Measurements from ENCODE around the gene MINAR2.

MINAR2 gene

DNA sequence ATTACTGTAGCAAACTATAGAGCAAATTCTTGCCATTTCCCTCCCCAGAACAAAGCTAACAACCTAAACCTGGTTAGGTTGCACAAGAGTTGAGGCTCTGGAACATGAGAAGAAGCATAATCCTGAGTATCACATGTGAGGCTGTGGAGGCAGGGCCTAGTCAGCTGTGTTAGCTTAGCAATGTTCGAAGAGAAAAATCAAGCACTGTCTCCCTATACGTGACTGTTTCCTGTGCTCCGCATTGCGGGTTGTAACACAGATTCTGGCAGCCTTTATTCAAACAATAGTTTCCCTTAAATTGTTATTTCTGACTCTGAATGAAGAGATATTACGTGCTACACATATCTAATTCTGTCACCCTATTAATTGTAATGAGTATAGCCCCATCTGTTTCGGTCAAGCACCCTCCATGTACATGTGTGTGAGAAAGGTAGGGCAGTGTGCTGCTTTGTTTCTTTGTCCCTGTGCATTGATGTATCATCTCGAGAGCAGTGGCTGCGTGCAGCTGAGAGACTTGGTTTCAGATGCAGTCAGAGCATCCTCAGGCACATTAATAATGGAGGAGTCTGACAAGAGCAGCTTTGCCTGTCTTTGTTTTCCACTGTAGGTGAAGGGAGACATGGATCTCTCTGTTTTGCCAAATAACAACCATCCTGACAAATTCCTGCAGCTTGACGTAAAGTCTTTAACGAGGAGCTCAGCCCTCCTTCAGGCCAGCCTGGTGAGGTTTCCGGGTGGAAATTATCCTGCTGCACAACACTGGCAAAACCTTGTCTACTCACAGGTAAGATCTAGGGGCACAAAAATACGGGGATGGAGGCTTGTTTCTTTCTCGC lies at the start of gene MINAR2:
TSS of gene MINAR2 (plus strand) at position 523 of the 836 bp plus-strand sequence. CDS start at position 620, 97 bp downstream.
- DNase-seq (ENCODE audit: low read depth in 2 of 2): no peak

DNA sequence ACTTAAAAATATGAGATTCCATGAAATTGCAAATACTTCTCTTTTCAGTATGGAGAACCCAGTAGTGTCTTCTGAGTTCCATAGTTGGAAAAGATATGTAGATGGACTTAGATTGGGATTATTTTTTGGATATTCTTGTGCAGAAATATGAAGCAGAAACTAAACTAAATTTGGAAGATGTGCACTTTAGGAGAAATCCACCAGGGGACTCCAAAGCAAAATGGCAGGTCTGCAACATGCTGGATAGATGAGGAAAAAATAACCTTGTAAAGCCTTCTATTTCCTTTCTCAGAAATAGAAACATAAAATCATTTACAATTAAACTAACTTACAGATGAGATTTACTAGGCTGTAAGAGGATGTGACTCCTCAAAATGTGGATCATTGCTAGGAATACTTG lies 49.2 kb upstream of the MINAR2 start:
- no peak for DNase-seq (ENCODE audit: low read depth in 2 of 2)

DNA sequence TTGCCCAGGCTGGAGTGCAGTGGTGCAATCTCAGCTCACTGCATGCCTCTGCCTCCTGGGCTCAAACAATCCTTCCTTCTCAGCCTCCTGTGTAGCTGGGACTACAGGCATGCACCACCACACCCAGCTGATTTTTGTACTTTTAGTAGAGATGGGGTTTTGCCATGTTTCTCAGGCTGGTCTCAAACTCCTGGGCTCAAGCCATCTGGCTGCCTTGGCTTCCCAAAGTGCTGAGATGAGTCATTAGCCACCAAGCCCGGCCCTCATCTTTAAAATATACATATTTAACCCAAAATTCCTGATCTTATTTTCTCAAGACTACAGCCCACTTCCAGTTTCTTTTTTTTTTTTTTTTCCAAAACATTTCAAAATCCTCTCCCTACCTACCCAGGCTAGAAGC lies 31.7 kb upstream of the MINAR2 start:
- DNase-seq (ENCODE audit: low read depth in 2 of 2): no peak

DNA sequence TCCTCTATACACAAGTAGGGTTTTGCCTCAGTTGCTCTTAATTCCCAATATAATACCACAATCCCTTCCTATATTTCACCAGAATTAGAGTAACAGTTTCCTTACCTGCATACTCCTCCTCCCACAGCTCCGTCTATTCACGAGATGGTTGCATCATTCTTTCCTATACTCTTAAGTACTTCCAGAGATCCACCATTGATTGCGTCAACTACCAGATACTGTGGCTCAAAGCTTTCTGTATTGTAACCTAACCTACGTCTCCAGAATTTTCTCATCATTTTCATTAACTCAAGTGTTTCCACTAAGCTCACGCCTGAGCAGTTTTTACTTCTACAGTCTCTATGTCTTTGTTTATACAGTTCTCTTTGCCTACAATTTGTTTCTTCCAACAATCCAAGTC lies 31.2 kb upstream of the MINAR2 start:
- no peak for DNase-seq (ENCODE audit: low read depth in 2 of 2)

DNA sequence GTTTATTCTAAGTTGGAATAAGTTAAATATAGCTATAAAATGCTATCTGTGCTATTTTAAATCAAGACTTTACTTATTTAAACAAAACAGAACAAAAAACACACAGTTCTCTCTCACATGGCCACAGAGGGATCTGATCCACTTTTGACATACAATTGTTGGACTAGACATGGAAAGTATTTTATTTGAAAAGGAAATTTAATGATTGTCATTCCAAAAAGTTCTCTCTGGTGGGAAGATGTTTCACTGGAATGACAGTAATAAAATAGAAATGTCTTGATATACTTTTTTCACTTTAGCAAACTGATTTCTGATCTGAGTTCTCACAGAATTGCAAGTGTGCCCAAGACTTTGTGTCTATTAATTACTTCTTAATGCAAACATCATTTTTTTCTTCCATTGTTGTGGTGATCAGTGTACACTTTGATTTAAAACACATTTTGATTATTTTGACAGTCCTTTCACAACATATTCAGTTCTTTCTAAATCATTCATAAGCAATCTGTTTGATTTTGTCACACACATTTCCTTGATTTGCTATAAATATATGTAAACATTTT lies 30.1 kb upstream of the MINAR2 start:
- DNase-seq (ENCODE audit: low read depth in 2 of 2): no peak

DNA sequence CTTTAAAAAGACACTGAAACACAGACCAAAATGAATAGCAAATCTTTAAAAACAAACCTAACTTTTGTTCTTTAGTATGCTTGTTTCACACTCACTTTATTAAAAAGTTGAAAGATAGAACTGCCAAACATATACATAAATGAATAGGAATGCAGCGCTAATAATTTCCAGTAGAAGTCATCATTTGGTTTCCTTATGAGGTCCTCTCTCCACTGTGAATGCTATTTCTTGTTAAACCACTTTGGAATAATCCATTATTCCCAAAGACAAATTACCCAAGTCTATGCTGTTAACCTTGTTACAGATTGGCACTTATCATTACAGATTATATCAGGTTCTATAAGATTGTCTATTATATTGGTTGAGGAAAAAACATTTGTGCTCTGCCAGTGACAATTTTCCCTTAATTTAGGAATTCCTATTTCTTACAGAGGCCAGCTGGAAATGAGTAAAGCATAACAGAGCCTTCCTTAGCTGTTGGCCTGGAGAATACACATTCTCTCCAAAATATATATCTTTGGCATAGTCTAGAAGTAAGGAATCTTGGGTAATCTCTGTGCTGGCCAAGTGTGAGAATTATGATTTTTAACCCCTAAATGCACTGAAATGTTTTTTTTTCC lies 29.3 kb upstream of the MINAR2 start:
- DNase-seq (ENCODE audit: low read depth in 2 of 2): no peak

DNA sequence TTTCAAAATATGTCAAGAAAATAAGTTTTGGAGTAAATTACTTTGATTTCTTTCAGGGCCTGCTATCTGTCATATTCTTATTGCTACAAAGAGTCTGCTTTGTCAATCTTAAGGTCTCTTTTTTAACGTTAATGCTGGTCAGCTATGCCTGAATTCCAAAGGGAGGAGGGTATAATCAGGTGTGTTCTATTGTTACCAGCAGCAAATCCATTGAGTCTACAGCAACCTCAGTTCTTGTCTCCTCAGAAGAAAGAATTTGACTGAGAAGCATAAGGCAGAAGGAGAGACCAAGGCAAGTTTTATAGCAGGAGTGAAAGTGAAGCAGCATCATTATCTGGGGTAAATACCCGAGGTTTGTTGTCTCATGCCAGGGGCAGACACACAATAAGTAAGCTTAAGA lies 23.7 kb upstream of the MINAR2 start:
- no peak for DNase-seq (ENCODE audit: low read depth in 2 of 2)

GRCh38 chr5:129724647-129725046 lies 23.2 kb upstream of the MINAR2 start:
- DNase-seq (ENCODE audit: low read depth in 2 of 2): no peak

GRCh38 chr5:129739773-129740172 lies 8.1 kb upstream of the MINAR2 start:
- no peak for DNase-seq (ENCODE audit: low read depth in 2 of 2)

- no peak for DNase-seq (ENCODE audit: low read depth in 2 of 2)
Observed at GRCh38 chr5:129743541-129744187, 4.2 kb upstream of the MINAR2 start.

GRCh38 chr5:129745997-129746396 lies 1.9 kb upstream of the MINAR2 start:
- no peak for DNase-seq (ENCODE audit: low read depth in 2 of 2)

DNA sequence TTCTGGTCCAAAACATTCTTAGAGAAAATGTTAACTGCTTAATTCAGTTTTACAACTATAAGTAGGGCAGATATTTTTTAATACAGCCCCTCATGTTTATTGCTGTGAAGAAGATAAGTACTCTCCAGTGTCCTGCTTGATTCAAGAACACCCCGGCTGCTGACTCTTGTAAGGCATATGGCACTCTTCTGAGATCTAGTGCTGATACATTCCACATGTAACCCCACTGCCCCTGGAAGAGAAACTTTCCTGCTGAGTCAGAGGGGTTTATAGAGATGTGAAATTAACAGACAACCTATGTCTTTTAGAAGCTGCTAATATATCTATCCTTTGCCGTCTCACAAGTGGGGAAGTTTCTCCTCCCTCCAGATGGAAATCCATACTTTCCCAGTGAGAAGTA lies 1.0 kb upstream of the MINAR2 start:
- DNase-seq (ENCODE audit: low read depth in 2 of 2): no peak

DNA sequence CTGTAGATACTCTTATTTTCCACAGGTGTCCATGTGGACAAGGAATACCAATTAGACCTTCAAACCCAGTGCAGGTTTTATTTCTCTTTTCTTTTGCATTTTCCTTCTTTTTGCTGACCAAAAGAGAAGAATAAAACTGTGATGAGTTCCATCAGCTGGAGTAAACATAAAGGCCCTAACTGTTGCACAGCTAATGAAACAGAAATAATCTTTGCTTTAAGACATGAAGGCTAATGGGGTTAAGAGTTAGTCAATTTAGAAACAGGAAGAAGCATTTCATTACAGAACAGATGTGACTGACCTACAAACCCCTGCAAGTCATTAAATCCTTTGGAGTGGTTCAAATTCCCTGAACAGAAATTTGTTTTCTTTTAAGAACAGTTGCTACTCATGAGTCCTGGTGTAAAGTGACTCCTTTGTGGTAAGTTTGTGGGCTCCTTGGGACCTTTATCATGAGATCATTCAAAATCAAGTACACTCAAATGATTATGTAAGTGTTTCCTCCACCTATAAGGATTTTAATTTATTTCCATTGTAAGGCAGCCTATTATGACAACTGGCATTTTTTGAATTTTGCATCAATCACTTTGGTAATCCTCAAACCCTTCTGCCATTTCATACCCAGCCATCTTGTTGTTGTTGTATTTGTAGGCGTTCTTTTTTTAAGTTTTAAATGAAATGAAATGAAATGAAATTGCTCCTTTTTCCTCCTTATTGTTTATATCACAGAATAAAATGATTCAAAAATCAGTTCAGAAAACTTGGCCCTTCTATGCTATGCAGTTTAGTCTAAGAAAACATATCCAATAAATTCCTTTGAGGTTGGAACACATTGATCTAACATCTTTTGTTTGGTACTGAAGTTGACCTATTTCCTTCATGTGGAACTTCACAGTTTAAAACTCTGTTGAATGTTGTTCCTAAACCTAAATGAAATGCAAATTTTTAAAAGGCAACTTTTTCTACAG lies 1.3 kb downstream of the MINAR2 start:
- no peak for DNase-seq (ENCODE audit: low read depth in 2 of 2)

GRCh38 chr5:129760636-129761325 lies 12.9 kb downstream of the MINAR2 start:
- no peak for DNase-seq (ENCODE audit: low read depth in 2 of 2)

GRCh38 chr5:129763651-129764050 lies 15.8 kb downstream of the MINAR2 start:
- DNase-seq (ENCODE audit: low read depth in 2 of 2): no peak

DNA sequence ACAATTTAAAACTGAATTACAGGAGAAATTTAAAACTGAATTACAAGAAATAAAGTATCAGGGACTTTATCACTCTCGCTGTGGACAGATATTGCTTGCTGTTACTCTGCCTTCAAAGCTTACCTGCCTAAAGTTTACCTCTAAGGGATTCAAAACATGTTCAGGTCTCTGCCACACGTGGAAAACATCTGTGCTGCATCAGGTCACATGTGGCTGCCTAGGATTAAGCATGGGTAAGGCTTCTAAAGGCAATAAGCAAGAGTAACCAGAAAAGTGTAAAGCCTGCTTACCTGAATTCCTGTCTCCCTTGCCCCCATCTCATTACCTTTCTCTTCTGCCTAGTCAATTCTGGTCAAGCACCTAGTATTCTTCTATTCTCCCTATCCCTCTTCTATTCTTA lies 18.9 kb downstream of the MINAR2 start:
- DNase-seq (ENCODE audit: low read depth in 2 of 2): no peak

DNA sequence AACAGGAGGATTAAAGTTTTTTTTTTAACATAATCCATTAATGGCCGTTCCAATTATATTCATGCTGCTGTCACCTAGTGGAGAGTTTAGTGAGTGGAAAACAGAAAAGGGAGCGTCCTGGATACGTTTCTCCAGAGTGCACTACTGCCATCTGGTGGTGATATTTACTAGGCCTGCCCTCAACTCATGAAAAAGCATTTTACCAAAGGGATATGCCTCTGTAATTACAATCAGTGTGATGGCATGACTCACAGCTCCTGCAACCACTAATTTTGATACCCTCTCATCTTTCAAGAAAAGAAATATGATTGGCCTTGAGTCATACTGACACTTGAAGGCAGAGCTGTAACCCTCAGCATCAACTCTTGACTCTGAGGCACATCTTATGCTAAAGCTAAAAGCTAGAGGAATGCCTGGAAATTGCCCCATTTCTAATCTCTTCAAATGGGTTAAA lies 20.1 kb downstream of the MINAR2 start:
- DNase-seq (ENCODE audit: low read depth in 2 of 2): peak; percentile 36 to 58

GRCh38 chr5:129768735-129769134 lies 20.8 kb downstream of the MINAR2 start:
- DNase-seq (ENCODE audit: low read depth in 2 of 2): no peak

- no peak for DNase-seq (ENCODE audit: low read depth in 2 of 2)
Observed at GRCh38 chr5:129770024-129770820, 22.3 kb downstream of the MINAR2 start.

All from stimulated activated CD4-positive, alpha-beta T cell treated with anti-CD3 and anti-CD28 coated beads, Interleukin-15, amount 100 ng/mL, for 48 hours (primary cell).